ENCODE results near the gene ST6GAL1.

DNA sequence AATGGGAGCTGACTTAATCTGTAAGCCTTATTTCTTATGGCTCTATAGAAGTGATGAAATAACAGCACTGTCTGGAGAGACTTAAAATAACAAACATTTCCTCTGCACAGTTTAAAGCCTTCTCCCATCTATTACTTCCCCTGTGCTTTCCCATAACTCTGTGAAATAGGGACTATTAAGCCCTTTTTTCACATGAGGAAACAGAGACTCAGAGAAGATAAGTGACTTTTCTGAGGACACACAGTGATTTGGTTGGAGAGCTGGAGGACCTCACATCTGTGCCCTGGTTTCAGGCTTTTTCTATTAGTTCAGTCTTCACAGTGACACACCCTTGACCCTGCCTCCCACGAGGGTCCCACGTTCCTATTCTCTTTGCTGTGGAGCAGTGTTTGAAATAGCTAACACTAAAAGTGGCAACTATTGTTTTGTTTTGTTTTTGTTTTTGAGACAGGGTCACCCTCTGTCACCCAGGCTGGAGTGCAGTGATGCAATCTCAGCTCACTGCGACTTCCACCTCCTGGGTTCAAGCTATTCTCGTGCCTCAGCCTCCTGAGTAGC, 82.9 kb downstream of the ST6GAL1 start:
- TF ChIP-seq, protein P1, sequence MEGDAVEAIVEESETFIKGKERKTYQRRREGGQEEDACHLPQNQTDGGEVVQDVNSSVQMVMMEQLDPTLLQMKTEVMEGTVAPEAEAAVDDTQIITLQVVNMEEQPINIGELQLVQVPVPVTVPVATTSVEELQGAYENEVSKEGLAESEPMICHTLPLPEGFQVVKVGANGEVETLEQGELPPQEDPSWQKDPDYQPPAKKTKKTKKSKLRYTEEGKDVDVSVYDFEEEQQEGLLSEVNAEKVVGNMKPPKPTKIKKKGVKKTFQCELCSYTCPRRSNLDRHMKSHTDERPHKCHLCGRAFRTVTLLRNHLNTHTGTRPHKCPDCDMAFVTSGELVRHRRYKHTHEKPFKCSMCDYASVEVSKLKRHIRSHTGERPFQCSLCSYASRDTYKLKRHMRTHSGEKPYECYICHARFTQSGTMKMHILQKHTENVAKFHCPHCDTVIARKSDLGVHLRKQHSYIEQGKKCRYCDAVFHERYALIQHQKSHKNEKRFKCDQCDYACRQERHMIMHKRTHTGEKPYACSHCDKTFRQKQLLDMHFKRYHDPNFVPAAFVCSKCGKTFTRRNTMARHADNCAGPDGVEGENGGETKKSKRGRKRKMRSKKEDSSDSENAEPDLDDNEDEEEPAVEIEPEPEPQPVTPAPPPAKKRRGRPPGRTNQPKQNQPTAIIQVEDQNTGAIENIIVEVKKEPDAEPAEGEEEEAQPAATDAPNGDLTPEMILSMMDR (IDR thresholded peaks at IDR 0.05), result no peak
- TF ChIP-seq POLR2A (IDR thresholded peaks at IDR 0.05), result no peak
